Upper lobe of right lung (tissue), 1 donor: Measurements from ENCODE around the gene FBXO34. TPM values are rescaled to one million over a fixed set of nuclear protein-coding genes. Genes with fewer than 3 reads are reported as not detected.

ENCODE experiments used
- ATAC-seq: fragments of 200-7000 bp; cut with Tn5 transposase; one replicate; pipeline ENCODE4 v1.9.1; 2020; ENCODE audit warnings: mild to moderate bottlenecking, moderate library complexity
- DNase-seq: peaks from one replicate; pipeline ENCODE4 v3.0.0-alpha.2; 2020
- H3K27ac ChIP-seq: fragments of 200-600 bp; one replicate; pipeline ENCODE4 v1.8.0; 2022
- H3K27me3 ChIP-seq: fragments of 200-600 bp; one replicate; pipeline ENCODE4 v1.8.0; 2022; ENCODE audit warnings: mild to moderate bottlenecking
- H3K36me3 ChIP-seq: fragments of 200-600 bp; one replicate; pipeline ENCODE4 v1.8.0; 2022
- H3K4me1 ChIP-seq: fragments of 200-600 bp; one replicate; pipeline ENCODE4 v1.8.0; 2022
- H3K4me3 ChIP-seq: fragments of 200-600 bp; one replicate; pipeline ENCODE4 v1.8.0; 2022; ENCODE audit warnings: mild to moderate bottlenecking
- H3K9me3 ChIP-seq: fragments of 200-600 bp; one replicate; pipeline ENCODE4 v1.8.0; 2022
- CTCF ChIP-seq: fragments of 200-600 bp; IDR thresholded peaks from one replicate; pipeline ENCODE4 v1.8.0; 2022; ENCODE audit warnings: antibody characterized with exemption
- intact Hi-C: fragments of 100-400 bp; cut with DNase I; formaldehyde crosslinking; loops from one replicate; pipeline ENCODE4 v1.11.0; 2022
- total RNA-seq: library from RNA; stranded (reverse); fragmentation: NEBNext Ultra II Directional; extraction: Animal tissue kit (Norgen Biotek cat#: 25700); gene quantifications from one replicate; pipeline ENCODE4 v1.2.1, GENCODE V29; 2021
- donor health status: DM: no; HTN: yes; CAD: no; lungs with severe emphysema.

The FBXO34 gene
- total RNA-seq, 1 donor from 2014 or later, result 29.2 TPM

GRCh38 chr14:55272387-55272786 lies 1.2 kb downstream of the FBXO34 start:
- TF ChIP-seq CTCF, result no peak
- ATAC-seq, result no peak
- H3K4me1 ChIP-seq, result peaks cover 43% of the 10 kb centered on the region
- H3K9me3 ChIP-seq, result no peaks in the 10 kb centered on the region
- H3K4me3 ChIP-seq, result peak overlapping the region; percentile 78
- H3K27me3 ChIP-seq, result no peaks in the 10 kb centered on the region
- DNase-seq, result no peak
- peak overlapping the region; percentile 93 for H3K27ac ChIP-seq
- no peaks in the 10 kb centered on the region for H3K36me3 ChIP-seq
- intact Hi-C loops, result no loop called here

- no peak for DNase-seq
- intact Hi-C loops, result no loop called here
Observed at GRCh38 chr14:55272922-55273321, 1.7 kb downstream of the FBXO34 start.

GRCh38 chr14:55274146-55274545 lies 2.9 kb downstream of the FBXO34 start:
- intact Hi-C loops, result no loop called here

More at GRCh38 chr14:55272922-55273321, 1.7 kb downstream of the FBXO34 start:
- no peaks in the 10 kb centered on the region for H3K9me3 ChIP-seq
- TF ChIP-seq CTCF, result no peak
- H3K27me3 ChIP-seq, result no peaks in the 10 kb centered on the region
- H3K4me3 ChIP-seq, result peak overlapping the region; percentile 78
- H3K27ac ChIP-seq, result peak overlapping the region; percentile 93
- peaks cover 49% of the 10 kb centered on the region for H3K4me1 ChIP-seq
- ATAC-seq, result no peak
- H3K36me3 ChIP-seq, result no peaks in the 10 kb centered on the region

GRCh38 chr14:55274751-55275150 lies 3.5 kb downstream of the FBXO34 start:
- ATAC-seq (no peak), DNase-seq (no peak)
- Histone ChIP-seq H3K27me3 (no peaks in the 10 kb centered on the region), H3K27ac (no peak overlapping the region), H3K9me3 (no peaks in the 10 kb centered on the region), H3K4me3 (no peak overlapping the region), H3K4me1 (peaks cover 51% of the 10 kb centered on the region), H3K36me3 (no peaks in the 10 kb centered on the region)
- no peak for TF ChIP-seq CTCF
- intact Hi-C loops, result no loop called here

More at GRCh38 chr14:55274146-55274545, 2.9 kb downstream of the FBXO34 start:
- Histone ChIP-seq H3K27me3 (no peaks in the 10 kb centered on the region), H3K36me3 (no peaks in the 10 kb centered on the region), H3K4me1 (peaks cover 51% of the 10 kb centered on the region), H3K9me3 (no peaks in the 10 kb centered on the region), H3K4me3 (peak overlapping the region; percentile 78), H3K27ac (peak overlapping the region; percentile 93)
- no peak for ATAC-seq
- no peak for DNase-seq
- TF ChIP-seq CTCF, result no peak

- intact Hi-C loops, result no loop called here
- Histone ChIP-seq H3K36me3 (no peaks in the 10 kb centered on the region), H3K9me3 (no peaks in the 10 kb centered on the region), H3K4me3 (no peak overlapping the region), H3K4me1 (peaks cover 47% of the 10 kb centered on the region), H3K27ac (no peak overlapping the region), H3K27me3 (no peaks in the 10 kb centered on the region)
- DNase-seq, result no peak
- no peak for TF ChIP-seq CTCF
- ATAC-seq, result no peak
Observed at GRCh38 chr14:55276736-55277135, 5.5 kb downstream of the FBXO34 start.
